ENCODE data around the gene KIAA1328.

The KIAA1328 gene

GRCh38 chr18:36974686-36975085 lies 145.8 kb downstream of the KIAA1328 start:
- no peak for DNase-seq

DNA sequence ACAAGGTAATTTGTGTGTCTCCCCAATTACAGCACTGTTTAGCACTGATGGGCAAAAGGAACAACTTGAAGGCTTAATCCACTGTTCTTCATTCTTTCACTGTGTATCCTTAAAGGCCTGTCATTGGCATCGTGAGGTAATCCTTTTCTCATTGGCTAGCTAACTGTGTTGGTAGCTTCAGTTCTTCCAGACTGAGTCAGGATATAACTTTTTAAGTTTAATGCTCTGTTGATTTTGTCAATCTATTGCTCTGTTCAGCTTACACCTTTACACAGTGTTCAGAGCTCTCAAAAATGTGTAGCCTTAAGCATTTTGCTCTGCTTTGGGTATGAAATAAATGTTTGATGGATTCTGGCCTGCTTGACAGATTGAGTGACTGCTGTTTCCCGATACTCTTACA lies 148.2 kb downstream of the KIAA1328 start:
- no peak for DNase-seq

DNA sequence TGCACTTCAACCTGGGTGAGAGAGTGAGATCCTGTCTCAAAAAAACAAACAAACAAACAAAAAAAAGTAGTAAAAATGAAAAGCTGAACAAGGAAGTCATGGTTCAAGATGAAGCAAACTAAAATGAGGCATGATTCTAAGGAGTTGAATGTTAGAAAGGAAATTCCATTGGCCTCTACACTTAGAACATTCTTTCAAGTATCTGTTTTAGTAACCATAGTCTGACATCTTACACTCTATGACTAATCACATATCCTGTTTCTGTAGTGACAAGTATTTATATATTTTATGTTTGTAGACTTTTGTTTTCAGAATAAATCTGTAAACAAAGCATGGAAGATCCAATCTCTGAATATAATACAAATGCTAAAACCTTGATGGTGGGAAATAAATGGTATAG lies 164.1 kb downstream of the KIAA1328 start:
- DNase-seq = no peak

DNA sequence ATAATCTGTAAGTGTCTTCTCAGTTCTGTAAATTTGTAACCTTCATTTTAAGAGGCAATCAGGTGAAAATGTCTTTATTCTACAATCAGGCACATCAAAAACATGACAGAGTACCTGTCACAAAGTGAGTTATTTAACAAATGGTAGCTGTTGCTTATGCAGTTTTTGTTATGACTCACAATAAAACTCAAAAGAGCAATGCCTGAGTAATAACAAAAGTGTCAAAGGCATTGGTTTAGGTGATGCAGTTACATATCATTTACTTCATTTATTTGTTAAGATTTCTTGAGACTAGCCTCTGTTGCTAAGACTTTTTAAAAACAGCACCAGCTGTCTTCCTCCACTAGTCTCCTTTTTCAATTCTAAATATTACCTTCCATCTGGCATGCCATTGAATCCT lies 177.8 kb downstream of the KIAA1328 start:
- DNase-seq = no peak

- DNase-seq = no peak
Observed at GRCh38 chr18:37012452-37012851, 183.5 kb downstream of the KIAA1328 start.

DNA sequence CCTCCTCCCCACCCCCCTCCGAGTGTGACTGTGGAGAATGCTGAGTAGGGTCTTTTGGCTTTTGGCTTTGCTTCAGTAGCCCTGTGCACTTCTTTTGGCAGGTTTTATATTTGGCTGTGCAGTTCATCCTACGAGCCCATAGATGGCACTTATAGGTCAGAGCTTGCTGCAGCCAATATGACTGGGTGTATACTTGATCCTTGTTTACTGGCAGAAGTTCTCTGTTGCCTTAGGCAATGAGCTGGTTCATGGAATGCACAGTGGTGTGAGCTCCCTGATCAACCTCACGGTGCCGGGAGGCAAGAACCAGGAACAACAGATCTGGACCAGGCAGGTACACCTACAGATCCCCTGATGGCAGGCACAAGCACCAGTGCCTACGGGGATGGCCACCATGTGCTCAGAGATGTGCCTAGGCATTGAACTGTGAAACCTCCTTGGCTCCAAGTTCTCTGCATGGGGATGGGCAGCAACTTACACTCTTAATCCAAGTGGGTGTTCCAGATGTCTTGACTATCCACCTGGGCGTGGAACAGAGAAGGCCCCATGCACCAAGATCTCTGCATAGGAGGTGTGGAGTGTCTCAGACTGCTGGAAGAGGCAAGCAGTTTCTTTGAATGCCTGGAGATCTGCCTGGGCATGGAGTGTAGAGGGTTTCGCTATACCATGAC lies 190.4 kb downstream of the KIAA1328 start:
- DNase-seq = peak; percentile 2 to 3

DNA sequence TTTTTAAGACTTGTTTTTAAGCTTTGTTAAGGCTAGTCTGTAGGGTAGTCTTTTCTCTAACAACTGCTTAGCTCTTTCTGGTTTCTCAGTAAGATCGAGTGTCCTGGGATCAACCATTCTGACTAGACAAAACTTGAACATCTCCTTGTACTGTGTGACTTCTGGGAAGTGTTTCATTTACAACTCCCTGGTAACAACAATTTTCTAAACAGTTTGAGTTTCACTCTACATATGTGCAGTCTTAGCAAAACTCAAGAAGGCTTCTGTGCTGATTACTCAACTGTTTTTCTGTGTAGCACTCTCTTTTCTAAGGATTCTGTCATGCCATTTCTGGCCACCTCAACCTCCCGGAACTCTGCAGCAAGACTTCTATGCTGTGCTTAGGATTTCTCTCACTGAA lies 204.5 kb downstream of the KIAA1328 start:
- DNase-seq = no peak

DNA sequence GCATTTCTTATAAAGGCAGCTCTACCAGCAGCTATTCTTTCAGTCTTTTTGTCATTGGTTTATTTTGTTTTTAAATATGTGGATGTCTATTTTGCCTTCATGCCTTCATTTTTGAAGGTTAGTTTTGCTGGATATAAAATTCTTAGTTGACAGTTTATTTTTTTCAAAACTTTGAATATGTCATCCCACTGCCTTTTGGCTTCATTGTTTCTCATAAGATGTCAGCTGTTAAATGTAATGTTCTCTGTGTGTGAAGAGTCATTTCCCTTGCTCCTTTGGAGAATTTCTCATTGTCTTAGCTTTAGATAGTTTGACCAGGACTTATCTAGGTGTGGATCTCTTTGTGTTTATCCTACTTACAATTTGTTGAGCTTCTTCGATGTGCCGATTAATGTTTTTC lies 213.5 kb downstream of the KIAA1328 start:
- no peak for DNase-seq

GRCh38 chr18:37055137-37055802 lies 226.3 kb downstream of the KIAA1328 start:
- DNase-seq = no peak

DNA sequence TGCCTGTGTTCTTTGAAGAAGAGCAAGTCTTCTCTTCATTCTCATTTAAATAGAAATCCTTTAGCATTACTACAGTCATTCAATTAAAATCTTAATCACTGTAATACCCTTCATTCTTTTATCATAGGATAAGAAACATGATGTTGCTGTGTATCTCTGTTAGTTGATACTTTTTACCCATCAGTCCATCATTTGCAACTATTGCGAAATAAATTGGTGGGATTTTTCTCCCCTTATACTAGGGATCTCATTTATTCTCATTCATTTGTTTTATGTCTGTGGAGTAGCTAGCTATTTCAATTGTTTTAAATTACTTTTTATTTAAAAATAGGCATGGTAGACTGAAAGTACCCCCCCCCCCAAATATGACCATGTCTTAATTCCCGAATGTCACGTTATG lies 235.3 kb downstream of the KIAA1328 start:
- DNase-seq = no peak

- DNase-seq = no peak
Observed at GRCh38 chr18:37065254-37065653, 236.3 kb downstream of the KIAA1328 start.

DNA sequence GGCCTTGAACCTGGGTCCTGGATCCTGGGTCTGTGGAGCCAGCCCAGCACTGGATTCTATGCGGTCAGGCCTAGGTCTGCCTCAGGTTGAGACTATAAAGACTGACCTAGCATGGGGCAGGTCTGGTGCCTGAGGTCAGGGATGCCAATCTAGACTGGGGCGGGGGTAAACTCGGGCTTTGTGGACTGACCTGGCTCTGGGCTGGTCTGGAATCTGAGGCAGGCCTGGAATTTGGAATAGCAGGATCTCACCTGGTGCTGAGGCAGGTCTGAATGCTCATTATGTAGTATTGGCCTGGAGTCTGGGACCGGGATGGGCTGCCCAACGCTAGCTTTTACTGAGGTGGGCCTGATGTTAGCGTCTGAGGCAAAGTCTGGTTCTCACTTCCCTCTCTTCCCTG lies 256.0 kb downstream of the KIAA1328 start:
- DNase-seq = no peak

DNA sequence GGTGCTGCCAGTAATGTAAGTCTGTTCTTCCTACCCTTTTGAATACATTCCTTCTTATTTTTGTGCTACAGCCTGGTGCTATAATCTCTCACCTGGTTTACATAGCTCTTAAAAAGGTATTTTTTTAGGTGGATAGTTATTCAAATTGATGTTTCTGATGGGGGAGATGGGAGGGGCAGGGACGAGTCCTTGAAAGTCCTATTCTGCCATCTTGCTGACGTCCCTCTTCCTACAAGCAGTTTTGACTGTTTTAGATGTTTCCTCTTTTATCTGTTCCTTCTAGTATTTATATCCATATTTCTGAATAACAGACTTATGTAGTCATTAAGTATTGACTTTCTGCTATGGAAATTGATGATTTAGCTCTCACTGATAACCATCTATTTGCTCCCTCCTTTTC lies 256.4 kb downstream of the KIAA1328 start:
- no peak for DNase-seq

DNA sequence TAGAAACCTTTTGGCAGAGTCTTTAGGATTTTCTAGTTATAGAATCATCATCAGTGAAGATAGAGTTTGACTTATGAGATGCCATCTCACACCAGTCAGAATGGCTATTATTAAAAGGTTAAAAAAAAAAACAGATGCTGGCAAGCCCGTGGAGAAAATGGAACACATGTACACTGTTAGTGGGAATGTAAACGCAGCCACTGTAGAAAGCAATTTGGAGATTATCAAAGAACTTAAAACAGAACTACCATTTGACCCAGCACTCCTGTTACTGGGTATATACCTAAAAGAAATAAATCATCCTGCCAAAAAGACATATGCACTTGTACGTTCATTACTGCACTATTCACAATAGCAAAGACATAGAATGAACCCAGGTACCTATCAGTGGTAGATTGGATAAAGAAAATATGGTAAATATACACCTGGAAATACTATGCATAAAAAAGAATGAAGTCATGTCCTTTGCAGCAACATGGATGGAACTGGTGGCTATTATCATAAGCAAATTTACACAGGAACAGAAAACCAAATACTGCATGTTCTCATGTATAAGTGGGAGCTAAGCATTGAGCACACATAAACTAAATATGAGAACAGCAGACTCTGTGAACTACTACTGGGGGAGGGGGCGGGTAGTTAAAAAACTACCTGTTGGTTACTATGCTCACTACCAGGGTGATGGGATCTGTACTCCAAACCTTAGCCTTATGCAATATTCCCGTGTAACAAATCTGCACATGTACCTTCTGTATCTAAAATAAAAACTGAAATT lies 279.0 kb downstream of the KIAA1328 start:
- no peak for DNase-seq

- DNase-seq = no peak
Observed at GRCh38 chr18:37122877-37123276, 293.9 kb downstream of the KIAA1328 start.

GRCh38 chr18:37124516-37124915 lies 295.6 kb downstream of the KIAA1328 start:
- no peak for DNase-seq

- DNase-seq = no peak
Observed at GRCh38 chr18:37135177-37135576, 306.2 kb downstream of the KIAA1328 start.

GRCh38 chr18:37138456-37138855 lies 309.5 kb downstream of the KIAA1328 start:
- DNase-seq = no peak

GRCh38 chr18:37139876-37140275 lies 310.9 kb downstream of the KIAA1328 start:
- no peak for DNase-seq

GRCh38 chr18:37144921-37145320 lies 316.0 kb downstream of the KIAA1328 start:
- no peak for DNase-seq

DNA sequence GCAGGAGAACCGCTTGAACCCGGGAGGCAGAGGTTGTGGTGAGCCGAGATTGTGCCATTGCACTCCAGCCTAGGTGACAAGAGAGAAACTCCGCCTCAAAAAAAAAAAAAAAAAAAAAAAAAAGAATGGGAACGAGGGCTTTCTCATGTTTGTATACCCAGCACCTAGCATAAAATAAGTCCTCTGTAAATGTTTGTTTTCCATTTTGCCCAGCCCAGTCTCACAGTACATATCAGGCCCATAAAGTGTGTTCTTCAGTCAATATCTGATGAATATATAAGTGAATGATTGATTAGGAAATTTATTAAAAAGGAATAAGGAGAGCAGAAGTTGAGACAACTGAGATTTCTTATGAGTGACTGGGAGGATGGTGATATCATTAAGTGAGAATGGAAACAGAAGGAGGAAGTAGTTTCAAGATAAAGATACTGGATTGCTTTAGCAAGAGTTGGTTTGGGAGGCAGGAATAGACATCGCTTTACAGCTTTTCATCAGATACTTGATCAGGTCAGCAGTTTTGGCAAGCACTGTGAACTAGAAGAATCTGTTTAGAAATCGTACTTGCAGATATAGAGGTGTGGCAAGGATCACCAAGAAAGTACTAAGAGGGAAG lies 327.5 kb downstream of the KIAA1328 start:
- no peak for DNase-seq

- DNase-seq = no peak
Observed at GRCh38 chr18:37160038-37160820, 331.3 kb downstream of the KIAA1328 start.

GRCh38 chr18:37161491-37161890 lies 332.6 kb downstream of the KIAA1328 start:
- no peak for DNase-seq
